Ovary (tissue), 9 donors: ENCODE measurements around the gene KRTAP5-3. TPM values are rescaled to one million over a fixed set of nuclear protein-coding genes. Genes with fewer than 3 reads are reported as not detected.

Source experiments
- DNase-seq, 5 donors: peaks; one replicate each; pipeline ENCODE4 v3.0.0-alpha.2; 2019 to 2020
- H3K27ac ChIP-seq, 2 donors: fragments of 200-600 bp; one replicate each; pipeline versions ENCODE4 v1.5.1 to v1.8.0; 2019 to 2022
- H3K27me3 ChIP-seq: fragments of 200-600 bp; one replicate; pipeline ENCODE4 v1.8.0; 2022
- H3K36me3 ChIP-seq: fragments of 200-600 bp; sonication (generic); one replicate; pipeline ENCODE4 v1.5.1; 2019
- H3K4me1 ChIP-seq: one replicate; pipeline ENCODE4 v1.8.1; 2013; ENCODE audit warnings: mild to moderate bottlenecking, moderate library complexity; ENCODE audit not compliant: insufficient read depth
- H3K4me3 ChIP-seq: fragments of 200-600 bp; sonication (generic); one replicate; pipeline ENCODE4 v1.5.1; 2017
- H3K9me3 ChIP-seq, 2 donors: fragments of 200-600 bp in 1 of 2; sonication (generic) in 1 of 2; one replicate each; pipeline versions ENCODE4 v1.5.1 to v1.8.1; 2013 to 2019; ENCODE audit warnings: mild to moderate bottlenecking in 1 of 2, moderate library complexity in 1 of 2
- EP300 ChIP-seq: sonication (generic); formaldehyde crosslinking; IDR thresholded peaks from one replicate; pipeline ENCODE4 v1.6.1; 2017; ENCODE audit warnings: antibody characterized with exemption
- POLR2A ChIP-seq: fragments of 450-650 bp; IDR thresholded peaks from one replicate; pipeline ENCODE4 v1.6.1; 2017; ENCODE audit warnings: antibody characterized with exemption, mild to moderate bottlenecking, moderate library complexity
- WGBS, 3 donors: extraction: QIAGEN DNeasy Blood & Tissue Kit in 1 of 3; methylation state at CpG; one replicate each; pipeline versions ENCODE4 v1.1.5 to v1.1.7; 2013 to 2017; 5-methylcytosine and 5-hydroxymethylcytosine counted together
- intact Hi-C, 4 donors: fragments of 100-400 bp; cut with DNase I; formaldehyde crosslinking; loops; one replicate each; pipeline versions ENCODE4 v1.11.0 to v1.15.1; 2022 to 2023
- polyA plus RNA-seq, 2 donors: library from polyadenylated mRNA; stranded (reverse); fragments of 200-250 nt in 1 of 2; fragments of 350-450 nt in 1 of 2; fragmentation: Illumina TruSeq in 1 of 2; extraction: RNeasy Lipid Tissue Mini Kit (QIAGEN cat#74804) in 1 of 2; gene quantifications; one replicate each; pipeline ENCODE4 v1.2.3, GENCODE V29; 2013 to 2014
- total RNA-seq, 7 donors: library from RNA; depleted of rRNA in 2 of 7; stranded (reverse); fragments of >200 nt in 2 of 7; fragmentation: NEBNext Ultra II Directional in 3 of 7; extraction: Animal tissue kit (Norgen Biotek cat#: 25700) in 3 of 7; gene quantifications; one replicate each; pipeline versions ENCODE4 v1.1.0 to v1.2.4, GENCODE V29; 2016 to 2023
- TF ChIP-seq, protein P1 (sequence below), 3 donors: fragments of 450-650 bp in 2 of 3; fragments of 200-600 bp in 1 of 3; IDR thresholded peaks; one replicate each; pipeline versions ENCODE4 v1.5.1 to v1.8.0; 2016 to 2022; ENCODE audit warnings: antibody characterized with exemption in 3 of 3, mild to moderate bottlenecking in 1 of 3
- donor health status: DM: no; HTN: no; CAD: no; lungs with moderate emphysema.
- donor health status: DM: no; HTN: no; CAD: no.
- donor health status: Bipolar disorder and iron deficiency.
- donor health status: DM: yes; HTN: yes; CAD: no.
- donor health status: DM: no; HTN: no; CAD: no.
- donor health status: DM: yes; HTN: yes; CAD: no.

The KRTAP5-3 gene
- total and polyA plus RNA-seq, 9 donors, result not detected

DNA sequence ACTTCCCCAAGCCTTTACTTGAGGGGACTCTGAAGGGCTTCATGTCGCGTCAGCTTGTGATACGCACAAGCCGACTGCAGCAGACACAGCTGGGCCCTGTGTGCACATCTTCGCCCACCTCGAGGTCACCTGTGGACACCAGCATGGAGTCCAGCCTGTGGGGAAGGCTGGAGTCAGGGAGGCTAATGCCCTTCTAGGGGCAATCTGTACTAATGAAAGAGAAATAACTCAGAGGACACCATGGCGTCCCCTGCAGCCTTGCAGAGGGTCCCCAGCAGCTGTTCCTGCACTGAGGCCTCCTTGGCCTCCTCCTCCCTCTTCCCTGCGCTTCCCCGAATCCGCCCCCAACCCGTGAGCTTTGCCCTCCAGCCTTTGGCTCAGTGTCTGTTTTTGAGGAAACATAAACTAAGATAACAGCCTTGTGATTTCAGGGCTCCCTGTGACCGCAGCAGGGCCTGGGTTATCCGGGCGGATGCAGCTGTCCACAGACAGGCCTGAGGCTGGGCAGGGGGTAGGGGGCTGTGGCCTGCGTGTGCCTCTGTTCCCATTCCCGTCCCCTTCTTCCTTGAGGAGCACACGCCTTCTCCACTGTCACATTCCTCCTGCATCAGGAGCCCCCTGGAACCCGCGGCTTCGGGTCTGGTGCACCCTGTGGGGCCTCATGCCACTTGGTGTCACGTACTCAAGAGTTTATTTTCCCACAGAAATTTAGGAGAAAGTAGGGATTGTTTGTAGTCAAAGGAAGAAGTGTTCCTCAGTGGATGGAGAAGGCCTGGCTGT lies 46.3 kb upstream of the KRTAP5-3 start:
- H3K9me3 ChIP-seq, result no peaks in the 10 kb centered on the region
- intact Hi-C loops, result loop anchor here in 3 of 4 donors (5.0 to 10.0 kb wide), 4 partner anchors 38 to 500 kb away; partner anchors contain the start of genes SYT8 (in 1 of the 3) and TNNI2 (in 1 of the 3)
- no peak overlapping the region for H3K27ac ChIP-seq
- no peak for TF ChIP-seq POLR2A
- TF ChIP-seq, protein P1, sequence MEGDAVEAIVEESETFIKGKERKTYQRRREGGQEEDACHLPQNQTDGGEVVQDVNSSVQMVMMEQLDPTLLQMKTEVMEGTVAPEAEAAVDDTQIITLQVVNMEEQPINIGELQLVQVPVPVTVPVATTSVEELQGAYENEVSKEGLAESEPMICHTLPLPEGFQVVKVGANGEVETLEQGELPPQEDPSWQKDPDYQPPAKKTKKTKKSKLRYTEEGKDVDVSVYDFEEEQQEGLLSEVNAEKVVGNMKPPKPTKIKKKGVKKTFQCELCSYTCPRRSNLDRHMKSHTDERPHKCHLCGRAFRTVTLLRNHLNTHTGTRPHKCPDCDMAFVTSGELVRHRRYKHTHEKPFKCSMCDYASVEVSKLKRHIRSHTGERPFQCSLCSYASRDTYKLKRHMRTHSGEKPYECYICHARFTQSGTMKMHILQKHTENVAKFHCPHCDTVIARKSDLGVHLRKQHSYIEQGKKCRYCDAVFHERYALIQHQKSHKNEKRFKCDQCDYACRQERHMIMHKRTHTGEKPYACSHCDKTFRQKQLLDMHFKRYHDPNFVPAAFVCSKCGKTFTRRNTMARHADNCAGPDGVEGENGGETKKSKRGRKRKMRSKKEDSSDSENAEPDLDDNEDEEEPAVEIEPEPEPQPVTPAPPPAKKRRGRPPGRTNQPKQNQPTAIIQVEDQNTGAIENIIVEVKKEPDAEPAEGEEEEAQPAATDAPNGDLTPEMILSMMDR (IDR thresholded peaks at IDR 0.05), result no peak
- no peak for TF ChIP-seq EP300
- no peaks in the 10 kb centered on the region for H3K36me3 ChIP-seq
- no peak overlapping the region for H3K4me3 ChIP-seq
- H3K27me3 ChIP-seq, result no peaks in the 10 kb centered on the region
- DNase-seq, result no peak
- 32 to 54% (median 42%) methylated on average over 21 of the region's 21 CpGs for WGBS, 3 donors
- no peaks in the 10 kb centered on the region for H3K4me1 ChIP-seq

DNA sequence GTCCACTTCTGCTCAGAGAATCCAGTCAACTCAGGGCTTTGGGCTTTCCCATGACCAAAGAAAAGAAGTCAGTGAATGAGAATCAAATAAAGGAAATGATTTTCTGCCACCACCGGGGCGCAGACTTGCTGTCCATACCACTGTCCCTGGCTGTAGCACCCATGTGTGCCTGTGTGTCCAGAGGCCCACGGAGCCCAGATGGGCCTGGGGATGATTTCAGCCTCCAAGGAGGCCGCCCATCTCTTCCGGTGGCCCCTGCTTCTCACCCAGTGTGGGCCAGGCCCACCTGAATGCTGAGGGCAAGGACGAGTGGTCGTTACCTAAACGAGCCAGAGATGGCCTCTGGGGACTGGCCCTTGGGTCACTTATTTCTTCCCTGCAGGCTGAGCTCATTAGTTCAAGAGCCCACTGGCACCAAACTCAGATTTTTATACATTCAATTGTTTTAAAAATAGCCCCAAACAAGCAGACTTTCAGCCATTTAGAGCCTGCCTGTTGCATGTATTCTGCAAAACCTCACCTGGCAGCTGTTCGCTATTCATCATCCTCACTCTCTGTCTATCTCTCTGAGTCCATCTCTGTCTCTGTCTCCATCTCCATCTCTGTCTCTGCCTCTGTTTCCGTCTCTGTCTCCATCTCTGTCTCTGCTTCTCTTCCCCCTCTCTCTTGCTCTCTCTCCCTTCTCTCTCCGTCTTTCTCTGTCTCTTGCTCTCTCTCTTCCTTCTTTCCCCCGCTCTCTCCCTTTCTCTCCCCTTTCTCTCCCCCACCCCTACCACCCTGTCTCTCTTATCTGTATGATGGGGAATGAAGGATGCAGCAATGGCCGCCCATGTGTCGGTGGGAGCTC lies 45.5 kb upstream of the KRTAP5-3 start:
- DNase-seq, result no peak
- Histone ChIP-seq H3K9me3 (no peaks in the 10 kb centered on the region), H3K36me3 (no peaks in the 10 kb centered on the region), H3K27me3 (no peaks in the 10 kb centered on the region), H3K27ac (no peak overlapping the region), H3K4me3 (no peak overlapping the region), H3K4me1 (no peaks in the 10 kb centered on the region)
- TF ChIP-seq EP300 (no peak), POLR2A (no peak)
- TF ChIP-seq, protein P1 (IDR thresholded peaks at IDR 0.05), result no peak
- WGBS, 3 donors, result 88 to 89% (median 88%) methylated on average over 14 of the region's 14 CpGs
- intact Hi-C loops, result loop anchor here in 3 of 4 donors (5.0 to 10.0 kb wide), 4 partner anchors 39 to 501 kb away; partner anchors contain the start of genes SYT8 (in 1 of the 3) and TNNI2 (in 1 of the 3)

DNA sequence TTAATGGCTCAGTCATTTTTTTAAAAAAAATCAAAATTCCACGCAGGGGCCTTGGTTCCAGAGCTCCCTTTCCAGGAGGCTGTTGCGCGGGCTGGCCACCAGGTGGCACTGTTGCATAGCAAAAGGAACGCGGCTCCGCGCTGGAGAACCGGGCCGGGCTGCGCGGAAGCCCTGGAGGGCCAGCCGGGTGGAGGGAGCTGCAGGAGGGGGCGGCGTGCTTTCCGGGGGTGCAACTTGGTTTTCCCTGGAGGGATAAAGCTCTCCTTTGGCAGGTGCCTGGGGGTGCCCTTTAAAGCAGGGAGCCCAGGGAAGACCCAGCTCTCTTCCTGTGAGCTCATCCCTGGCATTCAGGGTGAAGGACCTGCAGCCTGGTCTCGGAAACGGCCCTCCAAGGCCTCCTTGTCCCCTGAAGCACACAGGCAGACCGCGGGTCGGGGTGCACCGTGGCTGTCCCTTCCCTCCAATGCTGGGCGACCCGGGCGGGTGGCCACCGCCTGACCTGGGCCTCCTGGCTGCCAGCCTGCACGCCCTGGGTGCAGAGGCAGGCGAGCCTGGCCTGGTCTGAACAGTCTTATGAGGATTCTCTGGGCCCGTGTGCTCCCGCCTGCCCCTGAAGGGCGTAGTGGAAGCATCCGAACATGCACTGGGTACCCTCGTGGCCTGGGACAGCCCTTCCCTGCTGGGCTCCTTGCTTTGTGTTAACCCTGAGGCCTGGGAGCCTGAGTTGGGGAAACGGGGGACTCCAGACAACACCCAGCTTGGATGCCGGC lies 44.7 kb upstream of the KRTAP5-3 start:
- H3K4me1 ChIP-seq, result no peaks in the 10 kb centered on the region
- H3K4me3 ChIP-seq, result no peak overlapping the region
- WGBS, 3 donors, result 34 to 36% (median 34%) methylated on average over 31 to 34 of the region's 34 CpGs
- no peaks in the 10 kb centered on the region for H3K27me3 ChIP-seq
- H3K27ac ChIP-seq, result no peak overlapping the region
- no peaks in the 10 kb centered on the region for H3K9me3 ChIP-seq
- H3K36me3 ChIP-seq, result no peaks in the 10 kb centered on the region
- intact Hi-C loops, result loop anchor here in 3 of 4 donors (5.0 to 10.0 kb wide), 4 partner anchors 39 to 502 kb away; partner anchors contain the start of genes SYT8 (in 1 of the 3) and TNNI2 (in 1 of the 3)
- TF ChIP-seq POLR2A (no peak), EP300 (no peak)
- TF ChIP-seq, protein P1 (IDR thresholded peaks at IDR 0.05), result peak; percentile 81 to 91 (median 84)
- DNase-seq, result peak; percentile 62 to 85 (median 77)

DNA sequence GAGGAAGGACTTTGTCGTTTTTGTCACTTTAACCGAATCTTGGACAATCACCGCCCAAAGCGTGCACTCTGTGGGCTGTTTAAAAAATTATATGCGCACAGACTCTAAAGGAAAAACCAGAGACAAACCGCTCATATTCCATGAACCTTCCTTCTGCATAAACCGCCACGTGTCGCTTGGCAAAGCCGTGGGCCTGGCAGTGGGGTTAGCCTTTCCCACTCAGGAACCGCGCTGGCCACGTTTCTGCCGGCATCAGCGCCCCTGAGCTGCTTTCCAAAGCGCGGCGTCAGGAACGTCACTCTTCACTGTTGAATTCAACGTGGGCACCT lies 44.1 kb upstream of the KRTAP5-3 start:
- Histone ChIP-seq H3K36me3 (no peaks in the 10 kb centered on the region), H3K4me1 (no peaks in the 10 kb centered on the region), H3K27me3 (no peaks in the 10 kb centered on the region), H3K9me3 (no peaks in the 10 kb centered on the region), H3K27ac (no peak overlapping the region), H3K4me3 (no peak overlapping the region)
- DNase-seq, result no peak
- intact Hi-C loops, result loop anchor here in 3 of 4 donors (5.0 to 10.0 kb wide), 4 partner anchors 40 to 502 kb away; partner anchors contain the start of genes SYT8 (in 1 of the 3) and TNNI2 (in 1 of the 3)
- 46 to 52% (median 48%) methylated on average over 20 of the region's 20 CpGs for WGBS, 3 donors
- no peak for TF ChIP-seq EP300
- no peak for TF ChIP-seq POLR2A
- TF ChIP-seq, protein P1 (IDR thresholded peaks at IDR 0.05), result no peak
